OCI-LY3 (cell line): Measurements from ENCODE around the gene OVCH2.

Experiments
- CTCF ChIP-seq: fragments of 200-600, 300-600 bp; sonication (generic); IDR thresholded peaks from 2 replicates; pipeline ENCODE4 v1.5.1; 2014; ENCODE audit warnings: antibody characterized with exemption, low read length, low read depth
- EZH2phosphoT487 ChIP-seq: fragments of 200-600 bp; shearing (Covaris generic); IDR thresholded peaks from 2 replicates; pipeline ENCODE4 v1.6.1; 2018; ENCODE audit warnings: antibody characterized with exemption, mixed run types, low read depth

- TF ChIP-seq CTCF (no peak), EZH2phosphoT487 (no peak)
Observed at GRCh38 chr11:7714786-7715185, 8.5 kb upstream of the OVCH2 start.
